Hematopoietic multipotent progenitor cell (in vitro differentiated cells): ENCODE measurements around the gene ZNF394. TPM values are rescaled to one million over a fixed set of nuclear protein-coding genes. Genes with fewer than 3 reads are reported as not detected.

Source experiments
- DNase-seq, 3 donors: peaks; one replicate each; pipeline ENCODE4 v3.0.0-alpha.2; 2011 to 2015; ENCODE audit warnings: low read depth in 2 of 3, low spot score in 2 of 3
- total RNA-seq: library from RNA; depleted of rRNA; stranded (reverse); fragments of >200 nt; gene quantifications from one replicate; pipeline ENCODE4 v1.2.3, GENCODE V29; 2012

The ZNF394 gene
- total RNA-seq, 1 donor = 61.4 TPM

DNA sequence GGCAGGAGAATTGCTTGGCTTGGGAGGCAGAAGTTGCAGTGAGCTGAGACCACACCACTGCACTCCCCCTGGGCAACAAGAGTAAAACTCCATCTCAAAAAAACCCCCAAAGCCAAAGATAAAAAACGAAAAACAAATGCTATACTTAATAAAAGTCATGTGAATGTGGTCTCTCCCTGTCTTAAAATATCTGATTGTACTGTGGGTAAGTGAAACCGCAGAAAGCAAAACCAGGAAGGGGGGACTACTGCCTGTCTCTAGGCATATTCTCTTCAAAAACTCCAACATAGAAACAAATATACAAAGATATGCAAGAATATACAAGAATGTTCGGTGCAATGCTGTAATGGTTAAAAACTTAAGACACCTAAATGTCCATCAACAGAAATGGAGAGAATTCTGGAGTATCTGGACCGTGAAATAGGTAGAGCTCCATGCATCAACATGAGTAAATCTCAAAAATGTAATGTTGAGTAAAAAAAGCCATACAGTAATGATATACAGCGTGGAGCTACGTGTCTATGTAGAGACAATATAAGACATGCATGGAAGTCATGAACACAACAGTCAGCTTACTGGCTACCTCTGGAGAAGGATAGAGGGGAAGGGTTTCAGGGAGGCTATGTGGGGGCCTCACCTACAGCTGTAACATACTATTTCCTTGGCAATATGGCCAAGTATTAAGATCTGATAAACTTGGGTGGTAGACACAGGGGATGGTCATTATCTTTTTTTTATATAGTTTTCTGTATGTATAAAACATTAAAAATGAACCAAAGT lies 2.1 kb downstream of the ZNF394 start:
- DNase-seq = peak in 2 of 3 donors; percentile 33 to 47

DNA sequence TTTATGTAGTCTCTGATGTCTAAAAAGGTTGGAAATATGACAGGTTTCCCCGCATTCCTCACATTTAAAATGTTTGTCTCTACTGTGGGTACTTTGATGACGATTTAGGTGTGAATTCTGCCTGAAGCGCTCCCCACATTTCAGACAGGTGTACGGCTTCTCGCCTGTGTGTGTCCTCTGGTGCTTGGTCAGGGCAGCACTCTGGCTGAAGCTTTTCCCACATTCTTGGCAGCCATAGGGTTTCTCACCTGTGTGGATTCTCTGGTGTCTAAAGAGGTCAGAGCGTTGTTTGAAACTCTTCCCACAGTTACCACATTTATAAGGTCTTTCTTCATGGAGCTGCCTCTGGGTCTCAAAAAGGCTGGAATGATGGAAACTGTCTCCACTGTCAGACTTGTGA lies 6.3 kb downstream of the ZNF394 start:
- no peak for DNase-seq

DNA sequence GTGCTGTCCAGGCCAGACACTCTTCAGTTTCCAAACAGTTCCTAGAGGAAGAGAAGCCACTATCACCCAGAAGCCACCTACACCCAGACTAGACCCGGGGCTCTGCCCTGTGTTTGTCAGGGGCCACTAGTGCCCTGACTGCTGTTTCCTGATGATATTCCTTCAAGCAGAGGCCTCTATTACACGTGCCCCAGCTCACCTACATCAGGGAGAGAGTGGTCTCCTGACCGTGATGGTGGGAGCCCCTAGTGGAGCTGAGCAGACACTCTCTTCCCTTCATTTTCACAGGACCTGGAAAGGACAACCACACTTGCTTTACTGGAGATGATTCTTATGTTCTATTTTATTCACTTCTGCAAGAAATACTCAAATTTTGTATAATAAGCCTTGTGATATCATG lies 9.2 kb downstream of the ZNF394 start:
- no peak for DNase-seq

DNA sequence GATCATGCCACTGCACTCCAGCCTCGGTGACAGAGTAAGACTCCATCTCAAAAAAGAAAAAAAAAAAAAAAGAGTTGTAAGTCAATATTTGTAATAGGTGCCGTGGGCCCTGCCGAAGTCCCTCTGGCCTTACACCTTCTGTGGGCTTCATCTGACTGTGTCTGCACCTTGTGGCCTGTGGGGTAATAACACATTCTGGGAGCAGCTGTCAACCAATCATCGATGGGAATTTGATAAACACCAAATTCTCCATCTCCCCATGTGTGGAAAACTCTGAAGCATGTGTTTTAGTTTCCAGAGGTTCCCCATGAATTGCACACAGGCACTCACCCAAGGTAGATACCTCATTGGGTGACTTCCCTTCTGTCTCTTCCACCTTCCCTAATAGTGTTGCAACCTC lies 10.8 kb downstream of the ZNF394 start:
- no peak for DNase-seq

DNA sequence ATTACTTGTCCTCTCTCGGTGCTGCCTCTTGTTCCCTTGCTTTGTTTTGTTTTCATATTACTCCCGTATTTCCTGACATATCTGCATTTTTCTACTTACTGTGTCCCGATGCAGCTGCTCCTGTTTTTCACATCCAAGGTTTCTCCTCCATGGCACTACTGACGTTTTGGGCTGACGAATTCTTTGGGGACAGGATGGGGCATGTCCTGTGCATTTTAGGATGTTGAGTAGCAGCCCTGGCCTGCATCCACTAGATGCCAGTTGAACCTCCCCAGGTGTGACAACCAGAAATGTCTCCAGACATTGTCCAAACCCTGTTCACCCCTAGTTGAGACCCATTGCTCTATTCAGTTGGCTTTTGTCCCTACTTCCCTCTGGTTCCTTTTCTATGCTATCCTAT lies 15.0 kb downstream of the ZNF394 start:
- no peak for DNase-seq

DNA sequence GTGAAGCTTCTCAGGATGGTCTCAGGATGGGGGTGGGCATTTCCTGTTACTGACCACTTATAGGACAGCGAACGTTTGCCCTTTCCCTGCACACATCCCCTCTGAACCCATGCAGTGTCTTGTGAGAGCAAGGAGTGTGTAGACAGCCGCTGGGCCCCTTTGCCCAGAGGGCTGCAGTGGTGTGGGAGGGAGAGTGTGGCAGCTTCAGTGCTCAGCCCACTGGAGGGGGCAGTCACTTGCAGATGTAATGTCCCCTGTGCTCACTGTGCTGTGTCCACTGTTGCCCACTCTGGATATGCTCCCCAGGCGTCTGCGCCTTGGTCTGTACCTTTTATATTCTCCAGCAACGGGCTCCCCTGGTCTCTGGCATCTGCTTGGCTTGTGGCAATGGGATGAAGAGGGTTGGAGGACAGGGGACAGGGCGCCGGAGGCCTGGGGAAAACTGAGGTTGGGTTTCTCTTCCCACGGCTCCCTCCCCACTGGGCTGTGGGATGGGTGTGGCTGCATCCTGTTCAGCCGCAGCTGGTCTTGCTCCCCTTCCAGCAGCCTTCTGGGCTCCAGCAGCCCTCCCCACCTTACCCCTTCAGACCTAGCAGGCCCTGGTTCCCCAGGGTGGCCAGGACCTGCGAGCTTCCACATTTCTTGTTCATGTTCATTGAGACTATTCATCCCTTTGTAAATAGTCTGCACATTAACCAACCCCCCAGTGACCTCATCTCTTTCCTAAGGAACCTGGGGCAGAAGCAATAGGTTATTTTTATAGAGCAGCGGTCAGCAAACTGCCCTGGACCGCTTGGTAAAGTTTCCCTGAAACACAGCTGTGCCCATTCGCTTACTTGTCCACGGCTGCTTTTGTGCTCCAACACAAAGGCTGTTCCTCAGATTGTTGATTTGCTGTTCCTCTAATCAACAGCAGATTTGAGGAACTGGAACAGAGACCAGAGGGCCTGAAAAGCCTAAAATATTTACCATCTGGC lies 21.3 kb downstream of the ZNF394 start:
- DNase-seq = no peak

DNA sequence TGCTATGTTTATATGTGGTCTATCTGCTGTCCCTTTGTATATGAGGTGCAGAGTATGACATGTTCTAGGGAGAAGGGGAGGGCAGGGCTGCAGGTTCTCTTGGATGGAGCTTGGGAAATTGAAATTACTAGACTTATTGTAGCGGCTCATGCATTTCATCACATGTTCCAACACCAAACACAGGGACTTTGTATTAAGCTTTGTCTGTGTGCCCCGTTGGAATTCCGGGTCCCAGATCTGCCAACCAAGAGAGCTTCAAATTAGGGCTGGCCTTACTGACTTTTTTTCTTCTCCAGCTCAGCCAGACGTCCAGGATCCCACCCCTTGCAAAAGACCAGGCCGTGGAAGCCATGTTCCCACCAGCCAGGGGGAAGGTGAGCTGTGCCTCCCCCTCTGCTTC lies 24.0 kb downstream of the ZNF394 start:
- no peak for DNase-seq

DNA sequence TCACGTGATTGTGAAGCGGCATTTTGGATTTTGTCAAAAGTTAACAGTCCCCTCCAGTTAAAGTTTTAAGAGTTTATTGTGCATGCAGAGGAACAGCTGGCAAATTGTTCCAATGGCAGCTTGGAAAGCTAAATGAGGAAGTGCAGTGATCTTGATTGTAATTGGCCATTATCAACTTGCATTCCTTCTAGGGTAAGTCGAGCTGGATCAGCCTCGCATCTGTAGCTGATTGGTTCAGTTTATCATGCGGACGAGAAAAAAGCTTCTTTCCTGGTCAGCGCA lies 26.8 kb downstream of the ZNF394 start:
- DNase-seq = peak in 2 of 3 donors; percentile 69 to 89

DNA sequence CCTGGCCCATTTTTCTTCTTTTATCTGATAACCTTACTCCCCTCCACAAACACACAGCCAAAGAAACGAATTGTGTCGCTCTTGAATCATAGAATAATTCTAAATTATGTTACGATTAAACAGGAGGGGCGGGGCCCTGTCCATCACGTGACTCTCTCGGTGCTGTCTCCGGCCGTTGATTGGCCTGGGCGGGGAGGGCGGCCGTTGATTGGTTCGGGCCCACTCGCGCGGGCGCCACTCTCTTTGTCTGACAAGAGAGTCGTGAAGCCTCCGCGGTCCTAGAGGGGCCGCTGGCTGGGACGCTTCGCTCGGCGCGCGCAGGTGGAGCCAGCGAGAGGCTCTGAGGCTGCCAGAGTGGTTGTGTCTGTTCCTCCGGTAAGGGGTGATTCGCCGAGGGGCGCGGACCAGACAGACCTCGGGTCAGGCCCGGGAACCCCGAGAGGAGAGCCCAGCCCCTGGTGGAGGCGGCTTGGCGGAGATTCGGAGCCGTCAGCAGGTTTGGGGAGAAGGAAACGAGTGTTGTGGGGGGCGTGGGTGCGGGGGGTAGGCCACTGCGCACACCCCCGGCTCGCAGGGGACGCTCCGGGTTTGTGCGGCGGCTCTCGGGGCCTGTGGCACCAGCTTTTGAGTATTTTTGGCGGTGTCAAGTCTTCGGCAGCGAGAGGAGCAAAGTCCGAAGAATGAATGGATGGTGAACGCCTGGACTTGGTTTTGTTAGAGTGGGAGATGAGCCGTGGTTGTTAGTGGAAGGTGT lies 27.3 kb downstream of the ZNF394 start, which contains the start of gene ZNF789:
Gene ZNF789 (plus strand): TSS at position 330 of the 754 bp plus-strand sequence. CDS start 3,567 bp downstream, outside the sequence.
- peak; percentile 81 to 98 (median 97) for DNase-seq

DNA sequence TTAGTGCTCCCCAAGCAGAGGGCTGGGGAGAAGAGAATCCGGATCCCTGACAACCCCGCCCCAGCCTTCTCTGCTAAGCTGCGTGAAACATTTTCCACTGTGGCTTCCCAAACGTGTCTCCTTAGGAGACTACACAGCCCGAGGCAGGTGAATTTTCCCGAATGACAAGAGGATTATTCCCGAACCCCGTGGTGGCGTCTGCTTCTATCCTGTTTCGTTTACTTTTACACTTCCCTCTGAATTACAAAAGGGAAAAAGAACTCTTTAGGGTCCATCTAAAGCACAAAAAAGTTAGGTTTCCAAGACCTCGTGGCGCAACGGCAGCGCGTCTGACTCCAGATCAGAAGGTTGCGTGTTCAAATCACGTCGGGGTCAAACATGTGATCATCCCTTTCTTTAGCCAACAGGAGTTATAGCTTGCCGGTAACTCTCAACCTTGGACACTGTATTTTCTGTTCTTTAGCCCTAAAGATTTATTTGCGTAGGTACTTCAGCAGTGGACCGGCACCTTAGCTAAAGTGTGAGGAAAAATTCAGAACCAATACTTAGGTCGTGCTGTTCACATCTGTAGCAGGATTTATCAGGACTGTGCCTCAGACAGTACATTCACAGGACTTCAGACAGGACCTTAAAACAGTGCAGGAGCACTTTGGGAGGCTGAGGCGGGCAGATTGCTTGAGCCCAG lies 30.6 kb downstream of the ZNF394 start:
- DNase-seq = no peak

DNA sequence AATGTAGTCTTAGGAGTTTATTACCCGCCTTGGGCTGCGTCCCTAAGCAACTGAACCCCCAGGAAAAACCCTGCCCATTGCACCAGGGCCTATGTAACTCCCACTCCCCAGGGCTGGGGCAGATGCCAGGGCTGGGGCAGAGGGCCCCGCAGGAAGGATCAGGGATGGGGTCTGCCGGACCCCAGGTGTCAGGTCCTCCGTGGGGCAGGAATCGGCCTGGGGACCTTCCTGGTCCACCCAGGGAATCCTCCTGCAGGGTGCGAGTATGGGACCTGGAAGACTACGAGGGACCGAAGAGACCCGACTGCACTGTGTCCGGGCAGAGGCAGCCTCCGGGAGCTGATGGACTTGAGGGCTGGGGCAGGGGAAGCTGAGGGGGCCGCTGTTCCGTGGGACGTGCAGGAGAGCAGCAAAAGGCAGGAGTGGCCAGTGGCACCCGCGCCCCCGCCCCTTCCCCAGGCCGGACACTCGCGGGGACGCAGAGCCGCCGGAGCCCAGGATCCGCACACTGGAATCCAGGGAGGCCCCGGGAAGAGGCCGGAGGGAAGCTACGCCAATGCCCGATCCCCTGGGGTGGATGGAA lies 31.7 kb downstream of the ZNF394 start:
- DNase-seq = no peak

DNA sequence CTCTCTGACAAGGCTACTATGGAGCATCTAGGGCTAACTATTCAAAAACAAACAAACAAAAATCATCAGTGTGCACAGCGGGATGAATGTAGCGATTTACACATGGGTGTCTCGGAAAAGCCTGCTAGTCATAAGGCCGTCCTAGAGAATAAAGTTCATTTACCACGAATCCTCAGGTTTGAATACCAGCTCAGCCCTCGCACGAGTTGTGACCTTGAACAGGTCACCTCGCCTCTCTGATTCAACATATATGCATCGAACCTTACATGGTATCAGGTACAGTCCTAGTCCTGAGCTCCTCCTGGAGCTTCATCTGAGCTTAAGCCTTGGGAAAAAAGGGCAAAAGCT lies 34.7 kb downstream of the ZNF394 start:
- DNase-seq = no peak

DNA sequence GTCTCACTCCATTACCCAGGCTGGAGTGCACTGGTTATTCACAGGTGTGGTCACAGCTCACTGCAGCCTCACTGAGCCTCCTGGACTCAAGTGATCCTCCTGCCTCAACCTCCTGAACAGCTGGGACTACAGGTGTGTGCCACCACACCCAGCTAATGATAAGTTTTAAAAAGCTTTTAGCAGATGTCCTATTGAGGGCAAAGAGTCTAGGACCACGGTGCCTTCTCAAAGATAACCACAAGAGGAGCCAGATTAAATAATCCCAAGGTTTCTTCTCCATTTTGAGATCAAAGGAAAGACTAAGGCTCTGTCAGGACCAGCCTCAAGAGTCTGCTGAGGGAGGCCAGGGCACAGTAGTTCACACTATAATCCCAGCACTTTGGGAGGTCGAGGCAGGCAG lies 38.9 kb downstream of the ZNF394 start:
- no peak for DNase-seq

DNA sequence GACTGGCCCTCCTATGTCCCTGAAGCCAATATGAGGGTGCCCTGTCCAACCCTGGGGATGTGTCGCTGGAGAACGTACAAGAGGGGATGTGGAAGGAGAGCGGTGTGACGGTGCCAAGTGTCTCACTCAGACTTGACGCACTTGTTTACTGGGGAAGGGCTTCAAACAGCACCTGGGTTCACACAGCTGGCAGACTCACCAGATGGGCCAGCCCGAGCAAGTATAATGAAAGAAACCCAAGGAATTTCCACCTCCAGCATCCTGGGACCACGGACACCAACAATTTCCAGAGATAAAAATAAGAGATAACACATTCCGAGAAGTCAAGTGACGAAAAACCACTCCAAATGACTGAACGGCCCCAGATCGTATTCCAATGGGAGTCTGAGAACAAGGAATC lies 39.4 kb downstream of the ZNF394 start:
- DNase-seq = no peak

DNA sequence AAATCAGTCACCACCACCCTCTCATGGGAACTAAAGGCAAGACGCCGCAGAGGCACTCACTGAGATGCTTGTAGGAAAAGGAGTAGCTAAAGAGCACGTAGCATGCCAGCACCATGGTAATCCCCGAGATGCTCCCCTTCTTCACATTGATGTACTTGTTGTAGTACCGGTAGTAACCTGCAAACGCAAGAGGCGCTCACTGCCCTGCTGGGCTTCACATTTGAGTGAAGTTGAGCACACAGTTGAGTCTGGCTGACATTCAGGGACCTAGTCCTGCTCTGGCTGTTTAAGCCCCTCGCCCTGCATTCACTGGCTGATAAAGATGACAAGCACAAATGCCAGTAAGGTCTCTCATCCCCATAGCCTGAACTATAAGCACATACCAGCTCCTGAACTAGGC lies 41.0 kb downstream of the ZNF394 start:
- peak in 2 of 3 donors; percentile 14 to 29 for DNase-seq

DNA sequence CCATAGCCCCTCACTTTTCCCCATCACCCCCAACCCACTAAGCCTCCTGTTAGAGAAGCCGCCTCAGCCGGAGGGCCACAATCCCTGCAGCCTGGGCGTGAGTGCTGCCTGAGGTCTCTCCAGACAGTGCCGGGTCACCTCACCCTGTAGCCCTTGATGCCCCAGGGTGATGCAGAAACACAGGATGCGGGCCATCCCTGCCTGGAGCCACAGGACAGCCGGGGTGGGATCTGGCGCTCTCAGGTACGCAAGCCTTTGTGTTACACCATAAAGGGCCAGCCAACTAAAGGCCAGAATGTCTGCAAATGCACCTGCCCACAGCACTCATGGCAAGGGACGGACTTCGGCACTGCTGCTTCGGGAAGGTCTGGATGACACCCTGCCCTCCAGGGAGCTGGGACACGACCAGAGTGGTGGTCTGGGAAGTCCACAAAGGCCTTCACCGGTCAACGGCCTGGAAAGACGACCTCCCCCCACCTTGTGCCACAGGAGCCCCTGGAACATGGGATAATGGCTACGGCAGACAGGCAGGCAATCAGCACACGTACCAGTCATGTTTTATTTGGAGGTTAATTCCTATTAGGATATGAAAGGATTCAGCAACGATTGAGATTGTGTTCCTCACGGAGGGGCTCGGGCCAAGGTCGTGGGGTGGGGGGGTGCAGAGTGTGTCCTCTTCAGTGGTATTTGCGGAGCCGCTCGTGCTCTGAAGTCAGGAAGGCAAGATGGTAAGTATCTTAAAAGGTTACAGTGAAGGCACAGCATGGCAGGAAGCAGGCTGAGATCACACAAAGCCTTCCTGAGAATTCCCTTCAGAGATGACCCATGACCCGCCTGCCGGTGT lies 42.2 kb downstream of the ZNF394 start:
- no peak for DNase-seq

DNA sequence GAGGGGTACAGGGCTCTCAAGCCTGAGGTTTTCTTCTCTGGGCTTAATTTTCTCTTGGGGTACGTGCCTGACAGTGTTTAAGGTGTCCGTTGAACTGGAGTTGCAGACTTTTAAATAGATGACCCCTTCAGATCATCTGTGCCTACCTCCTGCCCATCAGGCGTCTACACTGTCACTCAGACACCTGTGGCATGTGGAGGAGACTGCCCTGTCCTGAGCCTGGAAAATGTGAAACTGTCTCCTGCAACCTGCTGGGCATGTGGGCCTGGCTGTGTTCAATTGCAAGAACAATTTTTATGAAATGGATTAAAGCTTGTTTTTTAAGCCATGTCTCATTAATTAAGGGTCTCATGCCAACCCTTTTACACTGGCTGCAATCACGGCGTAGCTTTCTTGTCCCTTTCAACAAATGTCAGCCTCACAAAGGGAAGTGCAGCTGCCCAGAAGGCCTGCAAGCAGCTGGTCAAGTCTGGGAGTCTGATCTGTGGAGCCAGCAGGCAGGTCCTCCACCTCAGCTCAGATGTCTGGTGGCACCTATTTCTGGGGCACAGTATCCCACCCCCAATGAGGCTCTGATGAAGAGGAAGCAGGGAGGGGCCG lies 42.9 kb downstream of the ZNF394 start:
- no peak for DNase-seq

DNA sequence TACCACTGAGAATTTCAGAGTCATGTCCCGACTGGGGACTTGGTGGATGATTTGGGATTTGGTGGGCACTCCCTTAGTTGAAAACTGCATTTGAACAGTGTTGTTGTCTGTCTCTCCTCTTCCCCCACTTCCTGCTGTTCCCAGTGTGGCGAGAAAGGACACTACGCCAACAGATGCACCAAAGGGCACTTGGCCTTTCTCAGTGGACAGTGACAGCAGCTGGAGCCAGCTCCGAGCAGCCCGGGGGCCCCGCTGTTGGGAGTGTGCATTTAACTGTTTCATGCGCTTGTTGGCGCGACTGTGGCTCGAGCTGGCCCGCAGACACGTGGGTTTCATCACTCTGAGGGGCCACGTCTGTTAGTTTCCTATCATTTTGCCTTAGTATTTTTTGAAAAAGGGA lies 43.8 kb downstream of the ZNF394 start:
- DNase-seq = no peak

DNA sequence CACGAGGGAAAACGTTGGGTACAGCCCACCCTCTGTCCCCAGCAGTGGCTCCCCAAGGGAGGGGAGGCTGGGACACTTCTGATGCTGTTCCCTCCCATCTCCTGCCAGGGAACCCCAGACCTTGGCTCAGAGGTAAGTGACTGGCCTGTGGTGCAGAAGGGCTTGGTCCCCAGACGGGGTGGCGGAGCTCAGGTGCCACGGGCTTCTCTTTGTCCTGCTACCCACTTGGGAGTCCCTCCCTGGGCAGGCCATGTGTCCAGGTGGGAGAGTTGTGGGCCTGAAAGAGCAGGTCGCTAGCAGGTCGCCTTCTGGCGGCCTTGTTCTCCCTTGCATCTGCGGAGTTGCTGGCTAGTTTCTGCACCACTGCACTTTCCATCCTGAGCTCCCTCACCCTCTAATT lies 44.2 kb downstream of the ZNF394 start:
- DNase-seq = no peak
